GM12873 (cell line): ENCODE data around the gene STAT4.
A peak's percentile ranks its signal among the peaks of the same experiment; 100 is the strongest.

Experiments
- CTCF ChIP-seq: IDR thresholded peaks from 2 replicates; pipeline ENCODE4 v1.5.1; 2012; ENCODE audit warnings: low read depth, mild to moderate bottlenecking, moderate library complexity, low read length, control low read depth; ENCODE audit not compliant: insufficient read depth; ENCODE audit errors: missing control alignments

STAT4 gene

GRCh38 chr2:191053256-191053655 lies 97.5 kb downstream of the STAT4 start:
- TF ChIP-seq CTCF, result no peak

DNA sequence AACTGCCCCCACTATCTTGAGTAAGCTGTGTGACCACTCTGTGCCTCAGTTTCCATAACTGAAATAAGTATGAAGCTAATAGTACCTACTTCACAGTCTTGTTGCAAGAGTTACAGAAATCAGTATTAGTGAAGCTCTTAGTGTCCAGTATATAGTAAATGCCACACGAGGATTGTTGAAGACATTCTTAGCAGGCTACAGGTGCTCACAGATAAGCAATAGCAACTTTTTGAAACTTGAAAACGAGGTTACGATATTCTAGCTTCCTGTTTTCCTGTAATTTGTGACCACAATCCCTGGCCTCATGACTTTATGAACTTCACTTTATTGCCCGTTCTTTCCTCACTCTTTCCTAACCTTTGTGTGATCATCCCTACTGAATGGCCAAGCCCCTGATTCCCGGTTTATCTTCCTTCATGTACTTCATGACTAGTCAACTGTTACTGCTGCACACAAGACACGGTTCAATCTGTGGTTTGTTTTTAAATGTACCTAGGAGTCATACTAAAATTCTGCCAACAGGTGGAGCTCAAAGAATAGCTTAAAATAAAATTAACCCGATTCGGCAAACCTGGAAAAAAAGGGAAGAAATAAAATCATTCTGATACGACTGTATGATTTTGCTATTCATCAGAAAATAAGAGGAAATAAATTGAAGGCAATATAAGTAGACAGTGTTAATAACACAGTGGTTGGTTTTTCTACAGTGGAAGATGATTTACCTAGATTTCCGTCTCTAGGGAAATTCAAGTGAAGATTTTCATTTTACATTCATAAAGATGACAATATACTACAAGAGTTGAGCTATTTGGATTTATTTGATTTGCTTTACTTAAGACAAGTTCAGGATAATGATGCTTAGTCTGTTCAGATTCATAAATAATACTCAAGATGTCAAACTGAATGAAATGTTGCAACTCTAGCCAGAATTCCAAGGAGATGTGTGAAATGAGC lies 98.7 kb downstream of the STAT4 start:
- TF ChIP-seq CTCF, result peak; percentile 44

DNA sequence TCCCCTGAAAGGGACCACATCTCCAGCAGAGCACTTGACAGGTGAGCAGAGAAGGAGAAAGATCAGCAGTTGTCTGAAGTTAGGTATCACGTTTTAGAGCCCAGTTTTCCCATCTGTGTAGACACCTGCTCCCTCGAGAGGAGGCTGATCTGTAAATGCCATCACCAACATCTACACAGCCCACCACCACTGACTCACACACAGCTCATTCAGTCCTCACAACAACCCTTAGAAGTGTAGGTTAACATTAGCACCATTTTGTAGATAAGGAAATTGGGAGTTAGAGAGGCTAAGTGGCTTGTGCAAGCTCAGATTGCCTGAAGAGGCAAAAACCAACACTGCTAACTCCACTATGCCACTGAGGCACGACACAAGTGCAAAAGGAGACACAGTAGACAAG lies 99.6 kb downstream of the STAT4 start:
- TF ChIP-seq CTCF, result no peak

DNA sequence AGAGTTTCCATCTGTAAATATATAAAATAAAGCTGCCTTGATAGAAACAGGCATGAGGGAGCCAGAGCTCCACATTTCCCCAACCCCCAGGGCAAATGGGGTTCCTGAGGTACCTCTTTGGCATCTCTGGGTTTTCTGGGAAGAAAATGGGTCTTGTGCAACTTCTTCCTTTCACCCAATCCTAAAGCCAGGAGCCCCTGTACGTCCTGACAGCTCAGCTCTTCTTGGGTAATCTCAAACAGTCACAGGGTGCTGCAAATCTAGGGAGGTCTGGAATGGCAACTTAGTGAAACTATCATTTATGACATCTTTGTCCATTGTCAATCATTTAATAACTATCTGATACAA lies 100.2 kb downstream of the STAT4 start:
- TF ChIP-seq CTCF, result no peak

DNA sequence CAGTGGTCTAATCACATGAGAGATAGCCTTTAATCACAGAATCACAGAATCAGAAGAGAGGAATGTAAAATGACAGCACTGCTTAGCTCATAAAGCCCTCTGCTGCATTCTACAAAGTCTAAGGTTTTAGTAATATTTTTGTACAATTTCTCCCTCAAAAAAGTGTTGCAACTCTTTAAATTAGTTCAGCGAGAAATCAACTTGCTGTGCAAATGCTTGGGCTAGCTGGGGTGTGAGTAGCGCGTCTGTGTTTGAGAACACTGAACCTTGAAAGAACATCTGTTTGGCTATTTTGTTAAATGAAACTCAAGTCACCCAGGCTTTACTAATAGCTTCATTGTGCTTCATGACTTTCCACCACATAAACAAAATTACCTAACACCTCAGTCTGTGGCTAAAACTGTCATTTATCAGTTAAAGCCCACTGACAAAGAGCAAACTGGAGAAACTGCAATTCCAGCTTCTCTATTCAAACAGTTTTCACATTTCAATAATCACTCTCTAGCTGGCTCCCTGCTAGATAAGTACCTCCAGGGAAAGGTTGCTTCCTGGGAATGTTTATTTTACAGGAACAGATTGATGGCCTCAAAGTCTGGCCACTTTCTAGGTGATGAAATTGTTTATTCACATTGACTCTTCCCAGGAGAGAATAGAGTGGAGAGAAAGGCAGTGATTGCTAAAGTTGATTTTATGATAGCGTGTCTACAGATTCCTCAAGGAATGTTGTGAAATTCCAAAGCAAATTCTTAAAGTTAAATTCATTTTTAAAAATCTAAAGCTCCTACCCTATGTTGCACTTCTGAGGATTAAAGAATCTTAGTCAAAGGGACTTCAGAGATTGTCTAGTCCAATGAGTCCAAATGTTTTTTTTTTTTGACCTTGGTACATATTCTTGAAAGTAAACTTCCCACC lies 100.8 kb downstream of the STAT4 start:
- no peak for TF ChIP-seq CTCF

DNA sequence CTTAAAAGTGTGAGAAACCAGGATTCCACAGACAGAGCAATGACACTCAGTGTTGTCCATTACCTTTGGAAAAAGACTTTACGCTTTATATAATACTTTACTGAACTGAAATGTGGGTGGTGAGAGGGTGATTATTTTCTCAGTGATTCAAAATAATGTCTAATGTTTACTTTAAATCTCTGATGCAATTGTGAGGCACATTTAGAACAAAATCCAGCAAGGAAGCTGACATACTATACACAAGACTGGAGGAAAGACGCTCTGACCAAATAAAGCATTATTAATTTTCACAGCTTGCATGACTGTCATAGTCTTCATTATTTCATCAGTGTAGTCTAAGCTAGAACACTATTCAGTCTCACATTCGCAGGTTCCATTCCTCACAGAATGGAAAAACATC lies 102.7 kb downstream of the STAT4 start:
- no peak for TF ChIP-seq CTCF

GRCh38 chr2:191045141-191045540 lies 105.7 kb downstream of the STAT4 start:
- no peak for TF ChIP-seq CTCF
